HG02885 (cell line): ENCODE data around the gene PRRX2.
A peak's percentile ranks its signal among the peaks of the same experiment; 100 is the strongest.
"Not testable (repeated sequence)": the region's sequence is repeated elsewhere in the genome, so short reads cannot be mapped to it uniquely, and the experiment has no call there.

Experiments used
- ATAC-seq: cut with Tn5 transposase; IDR thresholded peaks from one replicate; pipeline ENCODE4 v1.9.1; 2021; ENCODE audit warnings: mild to moderate bottlenecking; ENCODE audit not compliant: unreplicated experiment, poor library complexity

PRRX2 gene

DNA sequence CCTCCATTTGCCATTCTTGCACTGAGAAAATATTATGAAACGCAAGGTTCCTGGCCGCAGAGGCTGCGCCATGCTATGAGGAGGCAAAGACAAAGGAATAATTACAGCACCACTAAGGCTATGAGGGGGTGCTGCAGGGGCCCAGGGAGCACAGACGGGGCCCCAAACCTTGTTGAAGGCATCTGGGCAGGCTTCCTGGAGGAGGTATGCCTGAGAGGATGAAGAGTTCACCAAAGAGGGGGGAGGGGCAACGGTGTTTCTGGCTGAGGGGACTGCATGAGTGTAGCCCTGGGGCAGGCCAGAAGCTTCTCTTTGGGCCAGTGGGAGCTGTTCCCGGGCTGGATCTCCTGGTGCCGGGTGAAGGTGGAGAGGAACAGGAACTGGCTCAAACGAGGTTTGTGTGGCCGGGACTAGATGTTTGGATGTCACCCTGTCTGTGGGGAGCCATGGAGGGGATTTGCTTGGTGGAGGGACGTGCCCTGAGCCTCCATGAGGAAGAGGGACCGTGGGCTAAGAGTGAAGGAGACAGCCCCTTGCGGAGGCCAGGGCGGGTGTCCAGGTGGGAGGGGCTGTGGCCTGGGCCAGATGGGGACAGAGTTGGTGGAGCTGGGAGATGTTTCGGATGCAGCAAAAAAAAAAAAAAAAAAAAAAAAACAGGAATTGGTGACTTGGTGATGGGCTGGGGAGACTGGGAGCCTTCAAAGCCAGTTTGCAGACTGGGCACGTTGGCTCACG, 59.2 kb downstream of the PRRX2 start:
- ATAC-seq, result no peak

DNA sequence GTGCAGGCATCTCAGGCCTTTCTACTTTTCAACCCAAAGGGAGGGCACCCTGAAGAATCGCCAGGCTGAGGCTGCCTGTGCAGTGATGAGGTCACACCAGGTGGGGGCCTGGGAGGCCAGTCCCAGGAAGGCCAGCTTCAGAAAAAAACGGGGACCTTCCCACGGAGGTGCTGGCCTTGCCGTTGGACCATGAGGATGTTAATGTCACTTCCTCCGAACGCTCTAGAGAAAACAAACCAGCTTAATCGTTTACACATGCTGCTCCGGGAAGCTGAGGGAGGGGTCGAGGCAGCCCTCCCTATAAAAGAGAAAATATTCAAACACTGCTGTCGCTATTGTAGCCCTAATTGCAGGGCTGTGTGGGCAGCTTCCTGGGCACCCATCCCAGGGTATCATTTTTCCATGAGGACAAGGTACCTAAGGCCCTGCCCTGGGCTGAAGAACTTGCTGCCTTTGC, 60.4 kb downstream of the PRRX2 start:
- no peak for ATAC-seq

DNA sequence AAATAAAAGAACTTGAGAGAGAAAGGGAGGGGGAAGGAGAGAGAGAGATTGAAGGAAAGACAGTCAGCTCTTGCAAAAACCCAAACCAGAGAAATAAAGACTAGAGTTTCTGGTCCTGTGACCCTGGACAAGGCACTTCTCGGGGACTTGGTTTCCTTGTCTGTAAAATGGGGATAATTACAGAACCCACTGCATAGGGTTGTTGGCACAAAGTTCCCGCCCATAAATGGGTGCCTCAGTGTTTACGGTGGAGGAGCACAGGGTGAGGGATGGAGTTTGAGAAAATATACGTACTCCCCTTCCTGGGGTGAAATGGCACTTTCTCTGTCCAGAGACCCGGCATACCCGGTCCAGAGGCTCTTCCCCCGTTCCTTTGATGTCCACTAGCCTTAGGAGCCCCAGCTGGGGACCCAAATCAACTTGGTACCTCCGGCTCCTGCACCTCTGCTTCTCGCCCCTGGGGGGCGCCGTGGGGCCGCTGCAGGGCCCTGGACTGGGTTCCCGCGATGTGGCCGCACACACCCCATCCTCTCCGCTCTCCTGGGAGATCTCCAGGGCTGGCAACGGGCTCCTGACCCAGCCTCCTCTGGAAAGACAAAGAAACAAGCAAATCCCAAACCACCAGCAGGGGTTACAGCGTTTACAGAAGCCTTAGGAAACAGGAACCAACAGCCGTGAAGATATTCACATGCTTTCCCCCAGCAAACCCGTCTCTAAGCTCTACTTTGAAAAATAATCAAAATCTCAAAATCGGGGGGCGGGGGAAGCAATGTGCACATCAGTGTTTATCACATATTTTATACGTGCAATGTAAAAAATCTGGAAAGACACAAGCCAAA, 61.1 kb downstream of the PRRX2 start:
- ATAC-seq, result no peak

GRCh38 chr9:129728744-129729143, 63.3 kb downstream of the PRRX2 start:
- ATAC-seq, result no peak

DNA sequence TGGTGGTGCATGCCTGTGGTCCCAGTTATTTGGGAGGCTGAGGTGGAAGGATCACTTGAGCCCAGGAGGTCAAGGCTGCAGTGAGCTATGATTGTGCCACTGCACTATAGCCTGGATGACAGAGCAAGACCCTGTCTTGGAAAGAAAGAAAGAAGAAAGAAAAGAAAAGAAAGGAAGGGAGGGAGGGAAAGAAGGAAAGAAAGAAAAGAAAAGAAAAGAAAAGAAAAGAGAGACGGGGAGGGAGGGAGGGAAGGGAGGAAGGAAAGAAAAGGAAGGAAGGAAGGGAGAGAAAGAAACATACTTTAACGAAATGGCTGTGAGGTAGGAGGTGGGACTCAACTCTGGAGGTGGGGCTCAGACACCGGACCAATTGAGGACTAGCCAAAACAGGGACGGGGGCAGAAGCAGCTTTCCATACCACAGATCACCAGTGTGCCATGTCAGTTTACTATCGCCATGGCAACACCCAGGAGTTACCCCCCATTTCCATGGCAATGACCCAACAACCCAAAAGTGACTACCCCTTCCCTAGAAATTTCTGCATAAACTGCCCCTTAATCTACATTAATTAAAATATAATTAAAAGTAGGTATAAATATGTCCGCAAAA, 66.1 kb downstream of the PRRX2 start:
- no peak for ATAC-seq

- ATAC-seq, result no peak
Observed at GRCh38 chr9:129732100-129732499, 66.7 kb downstream of the PRRX2 start.

DNA sequence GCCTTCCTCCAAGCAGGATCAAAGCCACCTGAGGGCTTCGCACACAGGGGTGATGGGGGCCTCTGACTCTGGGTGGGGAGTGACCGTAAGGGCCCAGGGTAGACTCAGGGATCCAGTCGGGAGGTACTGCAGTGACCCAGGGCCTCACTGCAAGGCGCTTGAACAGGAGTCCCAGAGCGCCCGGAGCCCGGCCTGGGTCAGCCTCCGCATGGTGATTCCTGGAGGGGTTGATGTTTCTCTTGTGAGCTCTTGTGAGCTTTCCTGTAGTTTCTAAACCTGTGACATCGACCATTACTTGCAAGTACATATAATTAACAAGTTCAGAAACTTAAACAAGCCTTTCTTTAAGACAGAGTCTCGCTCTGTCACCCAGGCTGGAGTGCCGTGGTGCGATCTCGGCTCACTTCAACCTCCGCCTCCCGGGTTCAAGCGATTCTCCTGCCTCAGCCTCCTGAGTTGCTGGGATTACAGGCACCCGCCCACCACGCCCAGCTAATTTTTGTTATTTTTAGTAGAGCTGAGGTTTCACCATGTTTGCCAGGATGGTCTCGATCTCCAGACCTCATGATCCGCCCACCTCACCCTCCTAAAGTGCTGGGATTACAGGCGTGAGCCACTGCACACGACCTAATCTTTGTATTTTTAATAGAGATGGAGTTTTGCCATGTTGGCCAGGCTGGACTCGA, 67.6 kb downstream of the PRRX2 start:
- ATAC-seq, result no peak

DNA sequence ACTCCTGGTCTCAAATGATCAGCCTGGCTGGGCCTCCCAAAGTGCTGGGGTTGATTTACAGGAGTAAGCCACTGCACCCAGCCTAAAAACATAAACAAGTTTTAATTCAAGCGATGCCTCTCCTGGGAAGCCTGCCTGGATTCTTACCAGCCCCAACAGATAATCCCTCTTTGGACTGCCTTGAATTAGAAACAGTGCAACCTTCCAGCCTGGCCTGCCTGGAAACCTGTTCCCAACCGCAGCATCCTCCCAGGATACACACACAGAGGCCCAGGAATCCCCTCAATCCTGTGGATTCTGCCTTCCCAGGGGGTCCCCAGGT, 68.1 kb downstream of the PRRX2 start:
- no peak for ATAC-seq

DNA sequence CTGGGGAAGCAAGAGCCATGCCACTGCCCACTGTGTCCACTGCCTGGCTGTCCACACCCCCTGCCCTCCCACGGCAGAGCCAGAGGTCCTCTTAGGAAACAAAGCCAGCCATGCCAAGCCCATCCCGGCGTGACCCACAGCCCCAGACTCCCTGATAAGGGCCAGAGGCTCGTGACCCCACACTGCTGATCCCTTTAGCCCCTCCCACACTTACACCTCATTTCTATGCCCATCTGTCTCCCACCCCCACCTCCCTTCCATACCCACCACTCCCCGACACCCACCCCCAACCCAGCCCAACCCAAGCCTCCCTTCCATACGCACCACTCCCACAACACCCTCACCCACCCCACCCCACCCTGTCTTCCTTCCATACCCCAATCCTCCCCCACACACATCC, 70.1 kb downstream of the PRRX2 start:
- ATAC-seq, result no peak

GRCh38 chr9:129736334-129736733, 70.9 kb downstream of the PRRX2 start:
- no peak for ATAC-seq

DNA sequence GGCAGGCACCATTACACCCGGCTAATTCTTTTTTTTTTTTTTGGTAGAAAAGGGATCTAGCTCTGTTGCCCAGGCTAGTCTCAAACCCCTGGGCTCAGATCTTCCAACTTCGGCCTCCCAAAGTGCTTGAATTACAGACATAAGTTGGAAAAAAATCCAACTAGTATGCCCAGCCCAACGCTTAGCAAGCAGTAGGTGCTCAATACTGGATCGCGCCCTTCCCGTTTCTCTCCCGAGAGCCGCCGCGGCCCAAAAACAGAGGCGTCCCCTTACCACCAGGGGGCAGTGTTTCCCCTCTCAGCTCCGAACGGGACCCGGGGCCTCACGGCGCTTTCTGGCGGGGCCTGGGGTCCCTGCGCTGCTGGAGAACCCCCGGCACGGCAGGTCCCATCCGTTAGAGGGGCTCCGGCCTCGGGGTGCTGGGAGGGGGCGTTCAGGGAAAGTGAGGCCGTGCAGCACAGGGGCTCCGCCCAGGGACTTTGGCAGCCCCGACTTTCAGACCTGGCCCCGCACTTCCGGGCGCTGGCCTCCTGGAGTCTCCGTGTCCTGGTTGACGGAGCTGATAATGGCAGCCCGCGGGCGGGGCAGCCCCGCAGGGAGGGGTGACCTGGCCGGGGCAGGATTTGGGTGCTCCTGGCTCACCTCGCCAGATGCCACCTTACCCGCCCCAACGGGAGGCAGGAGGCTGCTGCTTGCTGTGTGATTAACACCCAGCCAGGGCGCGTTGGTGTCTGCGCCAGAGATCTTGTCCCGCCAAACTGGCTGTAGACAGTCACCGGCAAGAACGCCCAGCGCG, 72.2 kb downstream of the PRRX2 start:
- ATAC-seq, result peak; percentile 67

GRCh38 chr9:129739432-129739831, 74.0 kb downstream of the PRRX2 start:
- ATAC-seq, result no peak

DNA sequence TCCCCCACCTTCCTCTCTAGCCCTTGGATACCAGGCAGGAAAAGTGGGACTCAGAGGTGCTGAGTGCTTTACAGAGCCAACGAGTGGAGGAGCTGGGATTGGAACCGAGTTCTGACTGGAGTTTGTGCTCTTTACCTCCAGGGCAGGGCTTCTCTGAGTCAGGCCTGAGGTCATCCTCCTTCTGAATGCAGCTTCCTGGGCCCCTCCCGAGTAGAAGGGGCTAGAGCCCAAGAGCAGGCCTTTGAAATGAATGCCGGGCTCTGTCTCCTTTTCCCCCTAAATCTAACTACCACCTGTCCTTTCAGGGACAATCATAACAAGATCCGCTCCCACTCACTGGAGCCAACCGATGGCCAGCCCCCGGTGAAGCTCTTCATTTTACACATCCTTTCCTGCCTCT, 74.7 kb downstream of the PRRX2 start:
- no peak for ATAC-seq

DNA sequence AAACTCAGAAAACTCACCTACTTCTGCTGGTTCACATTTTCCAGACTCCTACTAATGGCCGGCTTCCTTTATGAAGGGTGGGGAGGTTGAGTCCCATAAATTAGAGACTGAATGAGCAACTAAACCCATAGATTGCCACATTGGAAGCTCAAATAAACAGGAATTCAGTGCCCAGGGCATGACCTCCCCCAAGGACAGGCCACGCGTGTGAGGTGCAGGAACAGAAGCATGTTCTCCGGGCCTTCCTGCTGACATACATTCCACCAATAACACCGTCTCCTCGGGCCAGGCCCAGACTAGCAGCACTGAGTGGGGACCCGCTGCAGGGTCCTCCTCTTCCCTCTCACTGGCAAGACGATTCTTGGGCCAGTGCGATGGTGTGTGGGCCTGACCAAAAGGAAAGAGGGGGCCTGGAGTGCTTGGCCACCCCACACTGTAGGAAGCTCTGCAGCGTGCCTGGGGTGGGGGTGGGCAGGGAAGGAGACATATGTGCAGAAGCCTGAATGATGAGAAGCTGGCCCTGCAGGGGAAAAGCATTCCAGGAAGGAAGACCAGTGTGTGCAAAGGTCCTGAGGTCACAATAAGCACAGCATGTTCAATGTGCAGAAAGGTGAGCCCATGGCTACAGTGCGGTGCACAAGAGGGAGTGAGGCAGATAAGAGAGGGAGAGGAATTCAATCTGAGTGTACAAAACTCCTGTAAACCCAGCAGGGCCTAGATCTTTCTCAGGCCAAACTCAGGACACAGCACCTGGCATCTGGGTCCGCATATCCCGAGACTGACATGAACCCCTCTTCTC, 75.4 kb downstream of the PRRX2 start:
- no peak for ATAC-seq

- ATAC-seq, result no peak
Observed at GRCh38 chr9:129745200-129745599, 79.8 kb downstream of the PRRX2 start.

GRCh38 chr9:129746092-129746777, 80.8 kb downstream of the PRRX2 start:
- no peak for ATAC-seq

GRCh38 chr9:129748249-129748648, 82.8 kb downstream of the PRRX2 start:
- ATAC-seq, result no peak

- not testable (repeated sequence) for ATAC-seq
Observed at GRCh38 chr9:129749052-129749451, 83.6 kb downstream of the PRRX2 start.

GRCh38 chr9:129749575-129749974, 84.1 kb downstream of the PRRX2 start:
- no peak for ATAC-seq
